GM19468 (cell line): ENCODE measurements around the gene EGFR.

Source experiments
- ATAC-seq: cut with Tn5 transposase; IDR thresholded peaks from one replicate; pipeline ENCODE4 v1.9.1; 2021; ENCODE audit warnings: mild to moderate bottlenecking, moderate library complexity, moderate number of reproducible peaks; ENCODE audit not compliant: unreplicated experiment; ENCODE audit errors: extremely low read depth

EGFR gene

DNA sequence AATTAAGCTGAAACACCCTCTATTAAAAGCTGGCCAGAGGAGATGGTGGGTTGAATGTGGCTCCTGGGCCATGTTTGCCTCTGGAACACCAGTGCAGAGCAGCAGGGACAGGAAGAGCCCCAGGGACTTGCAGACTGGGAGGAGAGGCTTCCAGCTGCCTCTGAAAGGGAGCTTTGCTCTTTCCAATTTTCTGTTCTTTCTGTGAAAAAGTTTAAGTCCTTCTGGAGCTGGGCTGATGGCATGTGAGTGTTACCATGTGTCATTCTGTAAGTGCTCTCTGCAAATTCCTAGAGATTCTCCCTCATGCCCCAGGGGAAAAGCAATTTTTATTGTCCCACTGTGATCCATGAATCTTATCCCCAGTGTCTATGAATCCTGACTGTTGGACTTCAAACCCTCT, 233.6 kb downstream of the EGFR start:
- no peak for ATAC-seq

DNA sequence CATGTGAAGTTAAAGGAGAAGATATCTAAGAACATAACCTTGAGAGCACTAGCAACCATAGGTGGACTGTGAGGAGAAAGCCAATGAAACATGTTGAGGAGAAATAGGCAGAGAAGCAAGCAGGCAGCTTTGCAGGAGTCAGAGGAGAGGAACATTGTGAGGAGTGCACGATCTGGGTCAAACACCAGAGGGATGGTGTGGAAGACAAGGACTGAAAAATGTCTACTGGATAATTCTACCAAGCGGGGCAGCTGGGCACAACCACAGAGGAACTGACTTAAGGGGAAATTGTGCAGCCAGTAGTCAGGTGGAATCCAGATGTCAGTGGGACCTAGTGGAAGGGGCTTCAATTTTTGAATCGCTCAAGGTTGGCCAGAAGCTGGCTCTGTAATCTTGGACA, 234.4 kb downstream of the EGFR start:
- no peak for ATAC-seq

DNA sequence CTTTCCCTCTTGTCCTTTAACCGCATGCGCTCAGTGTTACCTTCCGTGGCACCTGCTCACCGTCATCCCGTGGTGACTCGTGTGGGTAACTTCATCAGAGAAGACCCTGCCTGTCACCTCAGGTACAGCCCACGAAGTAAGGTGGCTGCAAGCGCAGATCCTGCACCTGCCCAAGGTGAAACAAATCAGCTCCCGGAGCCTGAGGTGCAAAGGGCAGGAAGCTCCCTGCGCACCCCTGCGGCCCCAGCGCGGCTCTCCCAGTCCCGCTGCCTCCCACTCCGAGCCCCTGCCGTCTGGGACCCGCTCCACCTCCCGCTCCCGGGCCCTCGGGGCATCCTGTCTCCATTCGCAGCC, 235.4 kb downstream of the EGFR start:
- no peak for ATAC-seq

DNA sequence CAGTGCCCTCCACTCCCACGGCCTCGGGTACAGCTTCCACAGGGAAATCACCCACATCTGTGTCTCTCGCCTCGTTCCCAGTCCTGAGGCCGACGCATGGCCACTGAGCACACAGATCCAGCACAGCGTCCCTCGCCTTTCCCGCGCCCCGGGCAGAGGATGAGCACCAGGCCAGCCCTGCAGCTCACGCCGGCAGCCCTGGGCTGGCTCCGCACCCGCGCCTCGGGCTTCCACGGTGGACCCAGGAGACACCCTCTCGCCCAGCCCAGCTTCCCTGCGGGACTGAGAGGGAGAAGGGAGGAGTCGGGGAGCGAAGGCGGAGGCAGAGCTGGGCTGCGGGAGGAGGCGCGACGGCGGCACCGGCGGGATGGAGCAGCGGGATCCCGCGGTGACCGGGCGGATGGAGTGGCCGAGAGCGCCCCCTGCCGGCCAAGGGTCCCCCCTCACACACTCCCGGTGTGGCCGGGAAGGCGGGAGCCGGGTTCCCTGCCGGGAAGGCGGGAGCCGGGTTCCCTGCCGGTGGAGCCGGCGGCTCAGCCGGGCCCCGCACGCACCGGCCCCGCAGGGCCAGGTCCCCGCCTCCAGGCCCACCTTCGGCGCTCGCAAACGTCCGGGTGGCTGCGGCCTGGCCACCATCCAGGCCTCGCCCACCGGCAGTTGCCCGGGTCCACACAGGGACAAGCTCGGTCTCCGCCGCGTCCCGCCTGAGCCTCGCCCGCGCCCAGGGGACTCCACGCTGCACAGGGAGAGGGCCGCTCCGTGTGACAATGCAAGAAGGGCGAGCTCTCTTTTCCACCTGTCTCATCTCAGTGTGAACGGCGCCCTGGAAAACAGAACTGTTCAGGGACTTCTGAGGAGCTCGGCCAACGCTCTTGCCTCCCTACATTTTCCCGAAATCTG, 236.0 kb downstream of the EGFR start:
- peak; percentile 53 for ATAC-seq

DNA sequence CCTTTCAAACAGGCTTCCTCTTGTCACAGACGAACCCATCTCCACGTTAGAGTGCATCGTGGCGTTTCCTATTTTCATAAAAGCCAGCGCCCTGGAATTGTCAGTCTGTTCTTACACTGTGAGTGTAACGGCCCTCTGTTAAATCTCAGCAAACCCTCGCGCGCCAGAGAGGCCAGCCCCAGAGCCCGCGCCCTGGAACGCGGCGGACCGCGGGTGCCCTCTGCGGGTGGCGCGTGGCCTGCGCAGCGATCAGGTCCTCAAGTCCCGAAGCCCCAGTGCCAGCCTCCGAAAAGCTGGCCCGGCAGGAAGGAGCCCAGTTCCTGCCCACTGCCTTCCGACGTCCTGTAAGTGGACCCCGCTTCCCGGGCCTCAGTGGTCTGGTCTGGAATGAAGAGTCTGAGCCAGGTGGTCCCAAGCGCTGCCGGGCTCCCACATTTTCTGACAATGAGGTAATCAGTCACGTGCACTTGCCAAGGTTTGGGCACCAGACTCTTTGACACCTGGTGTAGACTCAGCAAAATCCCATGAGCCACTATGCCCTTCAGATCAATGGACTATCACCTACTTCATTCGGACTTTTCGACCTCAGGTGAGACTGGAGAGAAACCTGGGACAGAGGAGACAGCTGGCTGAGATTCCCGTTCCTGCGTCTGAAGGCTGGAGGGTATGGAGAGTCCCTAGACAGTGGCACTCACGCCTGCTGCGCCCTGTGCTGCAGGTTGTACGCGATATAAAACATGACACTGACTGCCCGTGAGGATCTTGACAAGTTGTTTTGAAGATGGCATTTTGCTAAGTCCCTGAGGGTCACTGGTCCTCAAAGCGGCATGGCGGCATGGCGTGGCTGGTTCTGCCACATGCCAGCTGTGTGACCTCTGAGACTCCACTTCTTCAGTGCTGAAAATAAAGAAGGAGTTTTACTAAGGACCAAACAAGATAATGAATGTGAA, 237.0 kb downstream of the EGFR start:
- no peak for ATAC-seq

DNA sequence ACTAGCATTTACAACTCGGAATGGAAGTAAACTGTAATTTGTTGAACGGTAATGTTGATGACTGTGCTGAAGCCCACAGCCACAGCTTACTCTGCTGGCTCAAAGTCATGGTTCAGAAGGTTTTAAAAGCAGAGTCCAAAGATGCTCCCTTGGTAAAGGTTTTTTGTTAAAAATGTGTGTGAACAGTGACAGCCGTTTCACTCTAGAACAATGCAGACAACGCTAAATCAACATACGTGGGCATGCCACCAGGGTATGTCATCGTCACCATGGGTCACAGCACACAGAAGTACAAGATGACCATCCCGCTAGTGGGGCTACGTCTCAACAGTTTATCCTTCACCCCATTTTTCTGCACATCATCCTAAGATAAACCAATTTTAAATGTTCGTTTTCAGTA, 239.8 kb downstream of the EGFR start:
- no peak for ATAC-seq

DNA sequence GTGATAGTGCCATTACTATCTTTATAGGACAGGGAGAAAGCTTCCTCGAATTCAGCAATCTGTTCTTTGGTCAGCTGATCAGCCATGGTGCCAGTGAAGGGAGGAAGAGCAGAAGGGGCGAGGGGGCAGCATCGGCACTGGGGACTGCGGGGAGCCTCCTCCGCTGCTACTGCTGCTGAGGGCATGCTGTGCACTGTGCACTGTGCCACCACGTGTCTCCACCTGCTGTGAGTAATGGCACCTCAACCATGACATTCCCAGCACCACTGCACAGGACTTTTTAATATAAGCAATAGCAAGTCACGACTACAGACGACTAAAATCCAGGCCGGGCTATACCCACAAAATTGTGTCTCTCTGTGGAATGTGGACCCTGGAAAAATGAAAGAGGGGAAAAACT, 241.4 kb downstream of the EGFR start:
- no peak for ATAC-seq

DNA sequence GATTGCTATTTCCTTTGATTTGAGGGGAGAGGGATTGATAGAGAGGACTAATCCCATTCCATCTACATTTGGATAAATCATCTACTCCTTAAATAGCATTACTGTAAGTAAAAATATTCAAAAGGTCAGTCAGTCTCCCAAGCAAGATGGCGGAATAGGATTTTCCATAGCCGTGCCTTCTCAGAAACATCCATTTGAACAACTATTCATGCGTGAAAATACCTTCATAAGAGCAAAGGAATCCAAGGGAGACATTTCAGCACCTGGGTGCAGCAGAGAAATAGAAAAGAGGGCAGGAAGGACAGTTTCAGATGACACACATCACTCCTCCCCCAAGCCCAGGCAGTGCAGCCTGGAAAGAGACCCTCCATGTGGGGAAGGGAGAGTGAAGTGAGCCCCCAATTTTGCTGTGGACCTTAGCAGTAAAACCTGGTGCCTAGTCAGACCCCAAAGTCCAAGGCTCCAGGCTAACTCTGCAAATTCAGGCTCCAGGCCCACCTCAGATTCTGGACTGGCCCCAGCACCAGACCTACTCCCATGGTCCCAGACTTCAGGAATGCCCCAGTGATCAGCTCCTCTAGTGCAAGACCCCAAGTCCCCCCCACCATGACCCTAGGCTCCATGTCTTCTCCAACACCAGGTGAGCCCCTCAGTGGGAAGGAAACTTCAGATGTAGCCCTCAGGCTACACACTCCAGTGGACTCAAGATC, 242.0 kb downstream of the EGFR start:
- no peak for ATAC-seq
